ENCODE data around the gene BTBD9.

DNA sequence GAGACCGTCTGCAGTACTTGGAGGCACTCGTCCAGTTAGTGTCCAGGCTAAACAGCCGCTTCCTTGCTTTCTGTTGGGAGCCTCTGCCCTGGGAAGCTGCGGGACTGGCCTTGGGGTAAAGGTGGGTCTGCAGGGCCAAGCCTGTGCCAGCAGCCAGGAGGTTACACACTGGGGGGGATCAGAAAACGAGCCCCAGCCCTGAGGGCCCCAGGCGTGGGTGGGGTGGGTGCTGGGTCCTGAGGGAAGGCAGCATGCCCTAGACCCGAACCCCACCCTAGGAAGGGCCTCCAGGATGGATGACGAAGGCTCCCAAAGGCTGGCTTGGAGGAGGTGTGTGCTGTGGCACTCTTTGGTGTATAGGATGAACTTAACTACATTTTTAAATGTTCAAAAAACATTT, 485.0 kb downstream of the BTBD9 start:
- TF ChIP-seq, protein P1, sequence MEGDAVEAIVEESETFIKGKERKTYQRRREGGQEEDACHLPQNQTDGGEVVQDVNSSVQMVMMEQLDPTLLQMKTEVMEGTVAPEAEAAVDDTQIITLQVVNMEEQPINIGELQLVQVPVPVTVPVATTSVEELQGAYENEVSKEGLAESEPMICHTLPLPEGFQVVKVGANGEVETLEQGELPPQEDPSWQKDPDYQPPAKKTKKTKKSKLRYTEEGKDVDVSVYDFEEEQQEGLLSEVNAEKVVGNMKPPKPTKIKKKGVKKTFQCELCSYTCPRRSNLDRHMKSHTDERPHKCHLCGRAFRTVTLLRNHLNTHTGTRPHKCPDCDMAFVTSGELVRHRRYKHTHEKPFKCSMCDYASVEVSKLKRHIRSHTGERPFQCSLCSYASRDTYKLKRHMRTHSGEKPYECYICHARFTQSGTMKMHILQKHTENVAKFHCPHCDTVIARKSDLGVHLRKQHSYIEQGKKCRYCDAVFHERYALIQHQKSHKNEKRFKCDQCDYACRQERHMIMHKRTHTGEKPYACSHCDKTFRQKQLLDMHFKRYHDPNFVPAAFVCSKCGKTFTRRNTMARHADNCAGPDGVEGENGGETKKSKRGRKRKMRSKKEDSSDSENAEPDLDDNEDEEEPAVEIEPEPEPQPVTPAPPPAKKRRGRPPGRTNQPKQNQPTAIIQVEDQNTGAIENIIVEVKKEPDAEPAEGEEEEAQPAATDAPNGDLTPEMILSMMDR (IDR thresholded peaks at IDR 0.05; ENCODE audit: borderline replicate concordance, extremely low read depth, low read length, poor library complexity, severe bottlenecking) = no peak
- no peak for TF ChIP-seq EZH2 (IDR thresholded peaks at IDR 0.05; ENCODE audit: borderline replicate concordance, low read depth, low read length, severe bottlenecking)

Data from DND-41 (cell line).